Peyer's patch (tissue), 4 donors: Measurements from ENCODE around the gene ENDOD1. TPM values are rescaled to one million over a fixed set of nuclear protein-coding genes. Genes with fewer than 3 reads are reported as not detected.

ENCODE experiments used
- DNase-seq, 3 donors: peaks; one replicate each; pipeline ENCODE4 v3.0.0-alpha.2; 2017 to 2019
- H3K27ac ChIP-seq, 4 donors: fragments of 200-600 bp; sonication (generic); one replicate each; pipeline ENCODE4 v1.5.1; 2016 to 2019
- H3K27me3 ChIP-seq, 2 donors: fragments of 200-600 bp; sonication (generic); one replicate each; pipeline ENCODE4 v1.5.1; 2019
- H3K36me3 ChIP-seq, 3 donors: fragments of 200-600 bp; sonication (generic); one replicate each; pipeline ENCODE4 v1.5.1; 2016 to 2019
- H3K4me1 ChIP-seq, 4 donors: fragments of 200-600 bp; sonication (generic); one replicate each; pipeline ENCODE4 v1.5.1; 2016 to 2019
- H3K4me3 ChIP-seq, 4 donors: fragments of 200-600 bp; sonication (generic); 1 replicate in 3 of 4; 2 replicates in 1 of 4; pipeline ENCODE4 v1.5.1; 2016 to 2019; ENCODE audit warnings: mild to moderate bottlenecking in 1 of 4
- H3K9me3 ChIP-seq, 4 donors: fragments of 200-600 bp; sonication (generic); one replicate each; pipeline ENCODE4 v1.5.1; 2016 to 2019; ENCODE audit warnings: mild to moderate bottlenecking in 1 of 4
- CTCF ChIP-seq, 6 experiments: fragments of 450-650 bp in 4 of 6; fragments of 200-600 bp in 2 of 6; sonication (generic) in 1 of 6; IDR thresholded peaks; one replicate each; pipeline ENCODE4 v1.5.1; 2017 to 2019; ENCODE audit warnings: antibody characterized with exemption in 6 of 6, mild to moderate bottlenecking in 3 of 6, moderate library complexity in 1 of 6
- POLR2A ChIP-seq, 2 donors: fragments of 450-650 bp; IDR thresholded peaks; one replicate each; pipeline ENCODE4 v1.5.1; 2017; ENCODE audit warnings: antibody characterized with exemption in 2 of 2, mild to moderate bottlenecking in 2 of 2, moderate library complexity in 2 of 2
- total RNA-seq, 4 donors: library from RNA; depleted of rRNA; stranded (reverse); fragments of >200 nt; gene quantifications; one replicate each; pipeline ENCODE4 v1.1.0, GENCODE V29; 2016

Gene ENDOD1
- total RNA-seq, 4 donors from 2014 or later = 11.6 to 41.0 (median 39.2) TPM

- no peaks in the 10 kb centered on the region for H3K27me3 ChIP-seq
These were observed 10.6 kb downstream of the ENDOD1 start for GRCh38 chr11:95100191-95100648.

DNA sequence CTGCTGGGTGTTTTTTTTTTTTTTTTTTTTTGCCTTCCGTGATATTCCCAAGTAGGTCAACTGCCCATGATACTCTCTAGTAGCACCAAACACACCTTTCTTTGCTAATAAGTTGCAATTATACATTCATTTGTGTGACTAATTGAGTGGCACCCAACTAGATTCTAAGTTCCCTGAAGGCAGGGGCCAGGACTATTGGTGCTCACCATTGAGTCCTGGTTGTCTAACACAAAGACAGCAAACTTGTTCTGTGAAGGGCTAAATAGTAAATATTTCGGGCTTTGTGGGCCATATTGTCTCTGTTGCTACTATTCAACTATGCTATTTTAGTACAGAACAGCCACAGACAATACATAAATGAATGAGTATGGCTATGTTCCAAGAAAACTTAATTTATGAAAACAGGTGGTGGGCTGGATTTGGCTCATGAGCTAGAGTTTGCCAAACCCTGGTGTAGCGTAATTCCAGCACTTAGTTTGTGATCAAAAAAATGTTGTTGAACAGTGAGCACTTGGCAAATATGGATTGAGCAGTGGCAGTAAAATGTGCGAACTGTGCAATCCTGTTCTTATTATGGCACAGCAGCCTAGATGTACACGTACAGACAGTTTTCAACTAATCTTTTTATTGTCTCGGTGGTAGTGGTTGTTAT, 11.3 kb downstream of the ENDOD1 start:
- no peak overlapping the region for H3K27ac ChIP-seq
- H3K36me3 ChIP-seq = no peaks in the 10 kb centered on the region
- no peak for DNase-seq
- H3K27me3 ChIP-seq = no peaks in the 10 kb centered on the region
- TF ChIP-seq CTCF (IDR thresholded peaks at IDR 0.05) (no peak), POLR2A (IDR thresholded peaks at IDR 0.05) (no peak)
- H3K4me3 ChIP-seq = no peak overlapping the region
- H3K4me1 ChIP-seq = peaks cover 0 to 3% (median under 1%) of the 10 kb centered on the region in 4 donors
- H3K9me3 ChIP-seq = no peaks in the 10 kb centered on the region

More at GRCh38 chr11:95100191-95100648, 10.6 kb downstream of the ENDOD1 start:
- Histone ChIP-seq H3K27ac (no peak overlapping the region), H3K9me3 (no peaks in the 10 kb centered on the region), H3K4me1 (peaks cover 0 to 6% (median 1%) of the 10 kb centered on the region in 4 donors), H3K36me3 (no peaks in the 10 kb centered on the region), H3K4me3 (no peak overlapping the region)
- DNase-seq = no peak
- no peak for TF ChIP-seq CTCF (IDR thresholded peaks at IDR 0.05)
- no peak for TF ChIP-seq POLR2A (IDR thresholded peaks at IDR 0.05)

DNA sequence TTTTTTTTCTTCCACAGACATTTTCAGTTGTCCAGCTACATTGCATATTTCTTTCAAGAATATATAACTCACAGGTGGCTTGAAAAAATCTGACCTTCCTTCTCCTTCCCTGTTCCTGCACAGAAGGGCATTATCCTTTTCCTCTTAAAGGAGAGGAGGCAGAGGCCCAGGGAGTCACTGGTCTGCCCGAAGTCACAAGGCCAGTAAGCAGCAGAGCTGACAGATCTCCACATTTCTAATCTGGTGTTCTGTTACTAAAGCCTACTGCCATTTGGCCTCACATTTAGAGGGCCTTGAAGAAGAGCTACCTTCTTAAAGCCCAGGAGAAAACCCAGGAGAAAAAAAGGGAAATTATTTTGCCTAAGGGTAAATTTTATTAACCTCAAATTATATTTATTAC, 12.3 kb downstream of the ENDOD1 start:
- no peaks in the 10 kb centered on the region for H3K9me3 ChIP-seq
- DNase-seq = no peak
- H3K36me3 ChIP-seq = no peaks in the 10 kb centered on the region
- H3K4me1 ChIP-seq = peaks cover 0 to 3% (median 0%) of the 10 kb centered on the region in 4 donors
- no peak overlapping the region for H3K4me3 ChIP-seq
- H3K27ac ChIP-seq = no peak overlapping the region
- TF ChIP-seq CTCF (IDR thresholded peaks at IDR 0.05) = no peak
- no peak for TF ChIP-seq POLR2A (IDR thresholded peaks at IDR 0.05)
- no peaks in the 10 kb centered on the region for H3K27me3 ChIP-seq

- Histone ChIP-seq H3K9me3 (no peaks in the 10 kb centered on the region), H3K27me3 (no peaks in the 10 kb centered on the region), H3K4me3 (no peak overlapping the region), H3K36me3 (no peaks in the 10 kb centered on the region), H3K4me1 (peaks cover 0 to 3% (median 0%) of the 10 kb centered on the region in 4 donors), H3K27ac (no peak overlapping the region)
- TF ChIP-seq CTCF (IDR thresholded peaks at IDR 0.05) (no peak), POLR2A (IDR thresholded peaks at IDR 0.05) (no peak)
- no peak for DNase-seq
These were observed 13.1 kb downstream of the ENDOD1 start for GRCh38 chr11:95102733-95103132.

DNA sequence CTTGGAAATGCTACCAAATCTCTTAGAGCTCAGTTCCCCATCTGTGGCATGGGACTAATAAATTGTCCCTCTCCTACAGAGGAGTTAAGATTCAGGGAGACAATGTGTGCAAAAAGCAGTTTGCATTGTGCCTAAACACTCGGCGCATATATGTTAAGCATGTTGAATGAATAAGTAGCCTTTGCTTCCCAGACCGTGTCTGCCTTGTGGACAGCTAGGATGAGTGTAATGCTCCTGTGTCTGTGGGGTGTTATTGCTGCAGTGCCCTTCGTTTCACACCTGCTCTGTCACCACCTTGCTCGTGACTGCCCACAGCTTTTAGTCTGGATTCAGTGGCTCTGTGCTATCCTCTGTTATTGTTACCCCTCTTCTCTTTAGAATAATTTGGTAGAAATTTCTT, 14.1 kb downstream of the ENDOD1 start:
- TF ChIP-seq POLR2A (IDR thresholded peaks at IDR 0.05) (no peak), CTCF (IDR thresholded peaks at IDR 0.05) (no peak)
- no peak for DNase-seq
- no peaks in the 10 kb centered on the region for H3K27me3 ChIP-seq
- no peak overlapping the region for H3K27ac ChIP-seq
- peaks cover 0 to 3% (median 0%) of the 10 kb centered on the region in 4 donors for H3K4me1 ChIP-seq
- no peaks in the 10 kb centered on the region for H3K36me3 ChIP-seq
- no peak overlapping the region for H3K4me3 ChIP-seq
- H3K9me3 ChIP-seq = no peaks in the 10 kb centered on the region
